Esophagus muscularis mucosa (tissue), 3 donors: ENCODE data around the gene KCNH1.

Experiments used
- CTCF ChIP-seq, 3 experiments: fragments of 200-600 bp in 2 of 3; fragments of 450-650 bp in 1 of 3; sonication (generic) in 2 of 3; IDR thresholded peaks; one replicate each; pipeline ENCODE4 v1.5.1; 2017 to 2019; ENCODE audit warnings: antibody characterized with exemption in 3 of 3, mild to moderate bottlenecking in 2 of 3, moderate library complexity in 1 of 3
- POLR2A ChIP-seq: fragments of 450-650 bp; IDR thresholded peaks from one replicate; pipeline ENCODE4 v1.6.1; 2017; ENCODE audit warnings: antibody characterized with exemption, moderate library complexity, mild to moderate bottlenecking, low read depth
- POLR2AphosphoS5 ChIP-seq, 2 donors: sonication (generic); formaldehyde crosslinking; IDR thresholded peaks; one replicate each; pipeline ENCODE4 v1.6.1; 2017; ENCODE audit warnings: antibody characterized with exemption in 2 of 2

- peak in 1 of 2 donors; percentile 20 for TF ChIP-seq POLR2AphosphoS5 (IDR thresholded peaks at IDR 0.05)
- no peak for TF ChIP-seq CTCF (IDR thresholded peaks at IDR 0.05)
- no peak for TF ChIP-seq POLR2A
Observed at GRCh38 chr1:211118407-211119102, 15.4 kb downstream of the KCNH1 start.
